ACHN (cell line): Measurements from ENCODE around the gene RPP21.
"Not testable (repeated sequence)": the region's sequence is repeated elsewhere in the genome, so short reads cannot be mapped to it uniquely, and the experiment has no call there.

Experiments
- DNase-seq: peaks from one replicate; pipeline ENCODE4 v3.0.0-alpha.2; 2015
- in situ Hi-C: cut with HindIII; loops from 2 replicates; pipeline ENCODE4 v1.10.0; 2017; ENCODE audit warnings: low sequenced_read_pairs, low pct_ligation_motif_present, low pct_unique_long_range_greater_than_20kb

RPP21 gene

GRCh38 chr6:30360139-30360538, 15.2 kb downstream of the RPP21 start:
- in situ Hi-C loops = no loop called here
- no peak for DNase-seq

- DNase-seq = no peak
- in situ Hi-C loops = no loop called here
These were observed 16.7 kb downstream of the RPP21 start for GRCh38 chr6:30361661-30362060.

- DNase-seq = no peak
- in situ Hi-C loops = no loop called here
These were observed 18.5 kb downstream of the RPP21 start for GRCh38 chr6:30363459-30363858.

GRCh38 chr6:30364591-30364990, 19.6 kb downstream of the RPP21 start:
- DNase-seq = no peak
- in situ Hi-C loops = no loop called here

DNA sequence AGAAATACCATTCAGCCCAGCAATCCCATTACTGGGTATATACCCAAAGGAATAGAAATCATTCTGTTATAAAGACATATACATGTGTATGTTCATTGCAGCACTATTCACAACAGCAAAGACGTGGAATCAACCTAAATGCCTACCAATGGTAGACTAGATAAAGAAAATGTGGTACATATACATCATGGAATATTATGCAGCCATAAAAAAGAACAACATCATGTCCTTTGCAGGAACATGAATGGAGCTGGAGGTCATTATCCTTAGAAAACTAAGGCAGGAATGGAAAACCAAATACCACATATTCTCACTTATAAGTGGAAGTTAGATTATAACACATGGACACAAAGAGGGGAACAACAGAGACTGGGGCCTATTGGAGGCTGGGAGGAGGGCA, 24.3 kb downstream of the RPP21 start:
- in situ Hi-C loops, DNase-seq: not testable (repeated sequence)

GRCh38 chr6:30378290-30378937, 33.5 kb downstream of the RPP21 start:
- in situ Hi-C loops = loop anchor here (25.0 kb wide), 1 partner anchor 141 kb away; no protein-coding TSS in a partner anchor
- peak; percentile 36 for DNase-seq

DNA sequence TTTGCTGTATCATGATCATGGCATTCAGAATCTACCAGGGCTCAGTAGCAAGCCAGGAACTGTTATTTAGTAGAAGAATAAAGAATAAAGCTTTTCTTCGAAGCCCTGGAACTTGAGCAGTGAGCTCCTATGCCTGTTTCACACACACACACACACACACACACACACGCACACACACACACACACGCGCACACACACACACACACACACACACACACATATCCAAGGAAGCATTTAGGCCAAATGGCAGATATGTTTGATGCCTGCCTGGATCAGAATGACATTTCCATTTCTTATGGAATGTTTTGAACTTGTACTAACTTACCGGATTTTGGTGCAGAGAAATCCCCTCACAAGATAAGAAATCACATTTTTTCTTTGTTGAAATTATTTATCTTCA, 35.5 kb downstream of the RPP21 start:
- in situ Hi-C loops = loop anchor here (25.0 kb wide), 1 partner anchor 143 kb away; no protein-coding TSS in a partner anchor
- no peak for DNase-seq

DNA sequence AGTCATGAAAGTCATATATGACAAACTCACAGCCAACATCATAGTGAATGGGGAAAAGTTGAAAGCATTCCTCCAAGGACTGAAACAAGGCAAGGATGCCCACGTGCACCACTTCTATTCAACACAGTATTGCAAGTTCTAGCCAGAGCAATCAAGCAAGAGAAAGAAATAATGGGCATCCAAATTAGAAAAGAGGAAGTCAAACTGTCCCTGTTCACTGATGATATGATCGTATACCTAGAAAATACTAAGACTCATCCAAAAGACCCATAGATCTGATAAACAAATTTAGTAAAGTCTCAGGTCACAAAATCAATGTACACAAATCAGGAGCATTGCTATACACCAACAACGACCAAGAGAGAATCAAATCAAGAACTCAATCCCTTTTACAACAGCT, 41.2 kb downstream of the RPP21 start:
- in situ Hi-C loops = loop anchor here (25.0 kb wide), 1 partner anchor 149 kb away; no protein-coding TSS in a partner anchor
- no peak for DNase-seq

DNA sequence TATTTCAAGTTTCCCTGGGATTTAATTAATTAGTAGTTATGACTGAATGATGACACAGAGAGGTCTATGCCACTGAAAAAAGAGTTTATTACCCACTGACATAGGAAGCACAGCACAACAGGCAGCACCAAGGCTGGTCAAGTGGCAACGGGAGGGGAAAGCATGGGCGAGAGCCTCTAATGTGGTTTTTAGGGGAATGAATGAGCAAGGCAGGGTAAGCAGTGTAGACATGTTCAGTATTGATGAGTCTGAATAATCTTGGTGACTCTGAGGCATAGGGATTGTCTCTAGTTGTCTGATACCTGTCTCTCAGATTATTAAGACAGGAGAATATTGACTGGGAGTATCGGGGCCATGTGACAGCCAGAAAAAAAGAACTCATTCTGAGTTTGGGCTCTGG, 46.3 kb downstream of the RPP21 start:
- no peak for DNase-seq
- in situ Hi-C loops = loop anchor here (25.0 kb wide), 1 partner anchor 154 kb away; no protein-coding TSS in a partner anchor

DNA sequence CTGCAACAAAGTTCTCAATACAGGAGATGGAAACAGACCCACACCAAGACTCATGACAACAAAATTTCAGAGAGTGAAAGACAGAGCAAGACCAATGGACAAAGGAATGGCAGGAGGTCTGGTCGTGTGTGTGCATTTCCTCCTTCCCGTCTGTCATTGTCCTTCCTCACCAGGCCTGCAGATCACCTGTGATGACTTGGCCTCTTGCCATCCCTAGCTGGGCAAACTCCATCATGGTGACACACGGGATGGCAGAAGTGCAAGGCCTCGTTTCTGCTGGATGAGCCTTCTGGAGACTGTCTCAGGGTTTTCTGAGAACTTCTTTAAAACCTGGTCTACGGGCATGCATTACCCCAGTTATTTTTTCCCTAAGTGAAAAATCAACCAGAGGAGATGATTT, 49.2 kb downstream of the RPP21 start:
- in situ Hi-C loops = loop anchor here (25.0 kb wide), 1 partner anchor 157 kb away; no protein-coding TSS in a partner anchor
- no peak for DNase-seq
